Measurements from ENCODE around the gene SLC25A42. TPM values are rescaled to one million over a fixed set of nuclear protein-coding genes. Genes with fewer than 3 reads are reported as not detected.
A peak's percentile ranks its signal among the peaks of the same experiment; 100 is the strongest.
"Not testable (repeated sequence)": the region's sequence is repeated elsewhere in the genome, so short reads cannot be mapped to it uniquely, and the experiment has no call there.

SLC25A42 gene
- polyA plus RNA-seq, 1 experiment, result 5.8 TPM

- no peak for TF ChIP-seq CTCF (IDR thresholded peaks at IDR 0.05; ENCODE audit: insufficient read depth, low read depth, low read length)
- no peak for DNase-seq (ENCODE audit: low read depth)
- POLR2A ChIA-PET, result no interaction called here
- Histone ChIP-seq H3K4me3 (ENCODE audit: low read depth, low read length) (no peak overlapping the region), H3K27me3 (ENCODE audit: control insufficient read depth, insufficient read depth, low read length) (no peaks in the 10 kb centered on the region), H3K36me3 (ENCODE audit: control insufficient read depth, insufficient read depth, low read length) (peaks cover 1% of the 10 kb centered on the region; the same call in 1 of the 2 replicates)
- CTCF ChIA-PET, result interaction anchor here (1.1 to 1.5 kb wide), 2 partner anchors 20 to 40 kb away, joined by 4 to 5 read pairs; no protein-coding TSS in a partner anchor
Measured at GRCh38 chr19:19134687-19135158, 70.9 kb downstream of the SLC25A42 start.

DNA sequence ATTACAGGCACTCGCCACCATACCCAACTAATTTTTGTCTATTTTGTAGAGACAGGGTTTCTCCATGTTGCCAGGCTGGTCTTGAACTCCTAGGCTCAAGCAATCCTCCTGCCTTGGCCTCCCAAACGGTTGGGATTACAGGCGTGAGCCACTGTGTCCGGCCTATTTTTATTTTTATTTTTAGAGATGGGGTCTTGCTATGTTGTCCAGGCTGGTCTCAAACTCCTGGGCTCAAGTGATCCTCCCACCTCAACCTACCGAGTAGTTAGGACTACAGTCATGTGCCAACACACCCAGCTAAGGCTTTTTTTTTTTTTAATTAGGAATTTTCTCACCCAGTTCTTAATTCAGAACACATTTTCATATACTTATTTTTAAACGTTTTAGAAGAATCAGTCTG is 71.9 kb downstream of the SLC25A42 start:
- POLR2A ChIA-PET; H3K36me3 ChIP-seq (ENCODE audit: control insufficient read depth, insufficient read depth, low read length); H3K4me3 ChIP-seq (ENCODE audit: low read depth, low read length); DNase-seq (ENCODE audit: low read depth); H3K27me3 ChIP-seq (ENCODE audit: control insufficient read depth, insufficient read depth, low read length): not testable (repeated sequence)
- CTCF ChIA-PET, result interaction anchor here (0.6 to 1.5 kb wide), 3 partner anchors 15 to 83 kb away, joined by 3 to 5 read pairs (median 3); no protein-coding TSS in a partner anchor

GRCh38 chr19:19137556-19138108 is 73.8 kb downstream of the SLC25A42 start:
- ChIA-PET CTCF (no interaction called here), POLR2A (no interaction called here)
- peak overlapping the region; percentile 61 for H3K4me3 ChIP-seq (ENCODE audit: low read depth, low read length)
- DNase-seq (ENCODE audit: low read depth), result no peak
- no peaks in the 10 kb centered on the region for H3K27me3 ChIP-seq (ENCODE audit: control insufficient read depth, insufficient read depth, low read length)
- H3K36me3 ChIP-seq (ENCODE audit: control insufficient read depth, insufficient read depth, low read length), result no peaks in the 10 kb centered on the region; the same call in 1 of the 2 replicates
- TF ChIP-seq CTCF (IDR thresholded peaks at IDR 0.05; ENCODE audit: insufficient read depth, low read depth, low read length), result no peak

- POLR2A ChIA-PET, result no interaction called here
- H3K36me3 ChIP-seq (ENCODE audit: control insufficient read depth, insufficient read depth, low read length), result no peaks in the 10 kb centered on the region
- no peaks in the 10 kb centered on the region for H3K27me3 ChIP-seq (ENCODE audit: control insufficient read depth, insufficient read depth, low read length)
- peak; percentile 92 for DNase-seq (ENCODE audit: low read depth)
- H3K4me3 ChIP-seq (ENCODE audit: low read depth, low read length), result peak within 1 kb of the TSS; percentile 61
- CTCF ChIA-PET, result interaction anchor here (0.7 to 6.9 kb wide), 8 partner anchors 13 to 151 kb away, joined by 3 to 50 read pairs (median 4); no protein-coding TSS in a partner anchor
- no peak for TF ChIP-seq CTCF (IDR thresholded peaks at IDR 0.05; ENCODE audit: insufficient read depth, low read depth, low read length)
Measured at GRCh38 chr19:19138109-19138981, 74.6 kb downstream of the SLC25A42 start, which contains the start of gene TMEM161A. Gene TMEM161A (minus strand): TSS chr19:19138478. CDS start chr19:19138428, 50 bp downstream.

- Histone ChIP-seq H3K27me3 (ENCODE audit: control insufficient read depth, insufficient read depth, low read length) (no peaks in the 10 kb centered on the region), H3K4me3 (ENCODE audit: low read depth, low read length) (no peak overlapping the region), H3K36me3 (ENCODE audit: control insufficient read depth, insufficient read depth, low read length) (no peaks in the 10 kb centered on the region)
- ChIA-PET POLR2A (no interaction called here), CTCF (interaction anchor here (1.3 to 6.9 kb wide), 10 partner anchors 14 to 203 kb away, joined by 3 to 50 read pairs (median 6); no protein-coding TSS in a partner anchor)
- DNase-seq (ENCODE audit: low read depth), result no peak
- TF ChIP-seq CTCF (IDR thresholded peaks at IDR 0.05; ENCODE audit: insufficient read depth, low read depth, low read length), result no peak
Measured at GRCh38 chr19:19139876-19140229, 76.1 kb downstream of the SLC25A42 start.
